HUES64 (cell line): ENCODE measurements around the gene SLC7A8.
"Not testable (repeated sequence)": the region's sequence is repeated elsewhere in the genome, so short reads cannot be mapped to it uniquely, and the experiment has no call there.

ENCODE experiments used
- H3K27ac ChIP-seq: 2 replicates; pipeline ENCODE4 v1.7.0; 2013; ENCODE audit warnings: low read depth, low read length, inconsistent platforms
- H3K27me3 ChIP-seq: 2 replicates; pipeline ENCODE4 v1.6.1; 2013; ENCODE audit warnings: mild to moderate bottlenecking, low read length; ENCODE audit not compliant: insufficient read depth
- H3K36me3 ChIP-seq: 2 replicates; pipeline ENCODE4 v1.6.1; 2013; ENCODE audit warnings: mild to moderate bottlenecking, low read length; ENCODE audit not compliant: insufficient read depth
- H3K4me1 ChIP-seq: 2 replicates; pipeline ENCODE4 v1.6.1; 2013; ENCODE audit warnings: mild to moderate bottlenecking, low read length, moderate library complexity; ENCODE audit not compliant: insufficient read depth
- H3K4me3 ChIP-seq: 2 replicates; pipeline ENCODE4 v1.5.1; 2013; ENCODE audit warnings: mild to moderate bottlenecking, low read length, moderate library complexity
- H3K9ac ChIP-seq: 2 replicates; pipeline ENCODE4 v1.6.1; 2013; ENCODE audit warnings: mild to moderate bottlenecking, low read depth, low read length
- H3K9me3 ChIP-seq: 2 replicates; pipeline ENCODE4 v1.6.1; 2013; ENCODE audit warnings: low read depth, low read length; ENCODE audit not compliant: insufficient read depth
- WGBS: fragments of 150-250, 120-280 bp; methylation state at CpG from one replicate; pipeline ENCODE4 v1.1.7; 2013; ENCODE audit warnings: missing lambda C conversion rate; 5-methylcytosine and 5-hydroxymethylcytosine counted together

The SLC7A8 gene

GRCh38 chr14:23206422-23207145, 23.1 kb upstream of the SLC7A8 start:
- peak overlapping the region; percentile 40 for H3K4me3 ChIP-seq
- 55% methylated on average over 2 of the region's 3 CpGs for WGBS

GRCh38 chr14:23202001-23202400, 18.5 kb upstream of the SLC7A8 start:
- H3K4me1 ChIP-seq = peaks cover 27% of the 10 kb centered on the region
- H3K4me3 ChIP-seq = no peak overlapping the region
- H3K9me3 ChIP-seq = no peaks in the 10 kb centered on the region
- H3K36me3 ChIP-seq = no peaks in the 10 kb centered on the region
- H3K27me3 ChIP-seq = no peaks in the 10 kb centered on the region
- no peak overlapping the region for H3K27ac ChIP-seq
- no peak overlapping the region for H3K9ac ChIP-seq
- WGBS = 97% methylated on average over 7 of the region's 7 CpGs

More at GRCh38 chr14:23206422-23207145, 23.1 kb upstream of the SLC7A8 start:
- H3K27me3 ChIP-seq = no peaks in the 10 kb centered on the region
- H3K36me3 ChIP-seq = no peaks in the 10 kb centered on the region
- peaks cover 24% of the 10 kb centered on the region for H3K4me1 ChIP-seq
- no peaks in the 10 kb centered on the region for H3K9me3 ChIP-seq
- H3K9ac ChIP-seq = peak overlapping the region; percentile 46
- H3K27ac ChIP-seq = peak overlapping the region; percentile 66

- H3K36me3 ChIP-seq, H3K9ac ChIP-seq, H3K27me3 ChIP-seq, H3K27ac ChIP-seq, H3K9me3 ChIP-seq, H3K4me3 ChIP-seq: not testable (repeated sequence)
- 70% methylated on average over 1 of the region's 1 CpG for WGBS
- H3K4me1 ChIP-seq = peaks cover 18% of the 10 kb centered on the region
Measured at GRCh38 chr14:23199141-23199540, 15.7 kb upstream of the SLC7A8 start.

GRCh38 chr14:23196487-23196886, 13.0 kb upstream of the SLC7A8 start:
- H3K9ac ChIP-seq, H3K9me3 ChIP-seq, H3K4me3 ChIP-seq, H3K27ac ChIP-seq, H3K36me3 ChIP-seq, H3K27me3 ChIP-seq: not testable (repeated sequence)
- 93% methylated on average over 2 of the region's 2 CpGs for WGBS
- H3K4me1 ChIP-seq = peaks cover 18% of the 10 kb centered on the region

GRCh38 chr14:23195552-23196101, 12.2 kb upstream of the SLC7A8 start:
- Histone ChIP-seq H3K27ac (no peak overlapping the region), H3K36me3 (no peaks in the 10 kb centered on the region), H3K4me1 (peaks cover 18% of the 10 kb centered on the region), H3K9me3 (no peaks in the 10 kb centered on the region), H3K27me3 (no peaks in the 10 kb centered on the region), H3K9ac (no peak overlapping the region), H3K4me3 (no peak overlapping the region)
- WGBS = 93% methylated on average over 7 of the region's 7 CpGs

GRCh38 chr14:23193432-23193831, 10.0 kb upstream of the SLC7A8 start:
- Histone ChIP-seq H3K9ac (no peak overlapping the region), H3K9me3 (no peaks in the 10 kb centered on the region), H3K4me1 (peaks cover 6% of the 10 kb centered on the region; the same call in 1 of the 2 replicates), H3K27ac (no peak overlapping the region), H3K36me3 (no peaks in the 10 kb centered on the region), H3K27me3 (no peaks in the 10 kb centered on the region), H3K4me3 (no peak overlapping the region)
- 97% methylated on average over 2 of the region's 3 CpGs for WGBS

- Histone ChIP-seq H3K9ac (no peak overlapping the region), H3K36me3 (no peaks in the 10 kb centered on the region), H3K27me3 (no peaks in the 10 kb centered on the region), H3K4me3 (no peak overlapping the region), H3K27ac (no peak overlapping the region), H3K9me3 (no peaks in the 10 kb centered on the region), H3K4me1 (peaks cover 16% of the 10 kb centered on the region)
- 87% methylated on average over 2 of the region's 2 CpGs for WGBS
Measured at GRCh38 chr14:23187925-23188324, 4.5 kb upstream of the SLC7A8 start.

- H3K9ac ChIP-seq = no peak overlapping the region
- no peak overlapping the region for H3K4me3 ChIP-seq
- WGBS = 71% methylated on average over 11 of the region's 12 CpGs
- peaks cover 16% of the 10 kb centered on the region for H3K4me1 ChIP-seq
- H3K27ac ChIP-seq = no peak overlapping the region
- no peaks in the 10 kb centered on the region for H3K27me3 ChIP-seq
- no peaks in the 10 kb centered on the region for H3K36me3 ChIP-seq
- no peaks in the 10 kb centered on the region for H3K9me3 ChIP-seq
Measured at GRCh38 chr14:23186913-23187654, 3.6 kb upstream of the SLC7A8 start.

GRCh38 chr14:23185063-23185462, 1.6 kb upstream of the SLC7A8 start:
- no peak overlapping the region for H3K4me3 ChIP-seq
- H3K9me3 ChIP-seq = no peaks in the 10 kb centered on the region
- peaks cover 20% of the 10 kb centered on the region for H3K4me1 ChIP-seq
- no peaks in the 10 kb centered on the region for H3K27me3 ChIP-seq
- H3K36me3 ChIP-seq = no peaks in the 10 kb centered on the region
- H3K9ac ChIP-seq = no peak overlapping the region
- no peak overlapping the region for H3K27ac ChIP-seq
- 63% methylated on average over 3 of the region's 3 CpGs for WGBS

- Histone ChIP-seq H3K36me3 (no peaks in the 10 kb centered on the region), H3K27me3 (no peaks in the 10 kb centered on the region), H3K9ac (peak overlapping the region; percentile 50), H3K27ac (no peak overlapping the region), H3K4me1 (peaks cover 20% of the 10 kb centered on the region), H3K9me3 (no peaks in the 10 kb centered on the region), H3K4me3 (peak overlapping the region; percentile 76)
- WGBS = 0% methylated on average over 4 of the region's 4 CpGs
Measured at GRCh38 chr14:23183158-23183470, 346 bp downstream of the SLC7A8 start.

GRCh38 chr14:23182372-23183157, 895 bp downstream of the SLC7A8 start:
- H3K27ac ChIP-seq = no peak overlapping the region; the same call in 1 of the 2 replicates
- H3K36me3 ChIP-seq = no peaks in the 10 kb centered on the region
- H3K9ac ChIP-seq = peak overlapping the region; percentile 50
- H3K9me3 ChIP-seq = no peaks in the 10 kb centered on the region
- peak overlapping the region; percentile 76 for H3K4me3 ChIP-seq
- H3K4me1 ChIP-seq = peaks cover 16% of the 10 kb centered on the region
- no peaks in the 10 kb centered on the region for H3K27me3 ChIP-seq
- 2% methylated on average over 17 of the region's 24 CpGs for WGBS
